GM12864 (cell line): Measurements from ENCODE around the gene DNAH7.

ENCODE experiments used
- DNase-seq: peaks from one replicate; pipeline ENCODE4 v3.0.0-alpha.2; 2011; ENCODE audit warnings: low read depth
- H3K4me3 ChIP-seq: 2 replicates; pipeline ENCODE4 v1.5.1; 2011; ENCODE audit warnings: mild to moderate bottlenecking, low read depth, low read length, control low read depth
- CTCF ChIP-seq: IDR thresholded peaks from 2 replicates; pipeline ENCODE4 v1.5.1; 2011; ENCODE audit warnings: low read depth, mild to moderate bottlenecking, moderate library complexity, low read length, control low read depth, inconsistent platforms; ENCODE audit errors: missing control alignments

The DNAH7 gene

GRCh38 chr2:195779491-195779890 lies 289.1 kb downstream of the DNAH7 start:
- DNase-seq, result no peak
- no peak for TF ChIP-seq CTCF
- H3K4me3 ChIP-seq, result no peak overlapping the region

- DNase-seq, result no peak
- TF ChIP-seq CTCF, result no peak
- no peak overlapping the region for H3K4me3 ChIP-seq
Measured at GRCh38 chr2:195769975-195770374, 298.7 kb downstream of the DNAH7 start.

- no peak overlapping the region for H3K4me3 ChIP-seq
- no peak for DNase-seq
- TF ChIP-seq CTCF, result no peak
Measured at GRCh38 chr2:195768431-195768830, 300.2 kb downstream of the DNAH7 start.

- no peak overlapping the region for H3K4me3 ChIP-seq
- TF ChIP-seq CTCF, result no peak
- DNase-seq, result no peak
Measured at GRCh38 chr2:195766691-195767090, 301.9 kb downstream of the DNAH7 start.

GRCh38 chr2:195763866-195764265 lies 304.8 kb downstream of the DNAH7 start:
- DNase-seq, result no peak
- TF ChIP-seq CTCF, result no peak
- no peak overlapping the region for H3K4me3 ChIP-seq

GRCh38 chr2:195759877-195760276 lies 308.8 kb downstream of the DNAH7 start:
- no peak for DNase-seq
- no peak for TF ChIP-seq CTCF

GRCh38 chr2:195758846-195759245 lies 309.8 kb downstream of the DNAH7 start:
- TF ChIP-seq CTCF, result no peak
- H3K4me3 ChIP-seq, result no peak overlapping the region
- DNase-seq, result no peak

More at GRCh38 chr2:195759877-195760276, 308.8 kb downstream of the DNAH7 start:
- no peak overlapping the region for H3K4me3 ChIP-seq
